ENCODE results near the gene OR52N2. TPM values are rescaled to one million over a fixed set of nuclear protein-coding genes. Genes with fewer than 3 reads are reported as not detected.

Gene OR52N2
- total RNA-seq (2014; rRNA removed; shearing (Covaris generic)): not detected in 2 replicates

DNA sequence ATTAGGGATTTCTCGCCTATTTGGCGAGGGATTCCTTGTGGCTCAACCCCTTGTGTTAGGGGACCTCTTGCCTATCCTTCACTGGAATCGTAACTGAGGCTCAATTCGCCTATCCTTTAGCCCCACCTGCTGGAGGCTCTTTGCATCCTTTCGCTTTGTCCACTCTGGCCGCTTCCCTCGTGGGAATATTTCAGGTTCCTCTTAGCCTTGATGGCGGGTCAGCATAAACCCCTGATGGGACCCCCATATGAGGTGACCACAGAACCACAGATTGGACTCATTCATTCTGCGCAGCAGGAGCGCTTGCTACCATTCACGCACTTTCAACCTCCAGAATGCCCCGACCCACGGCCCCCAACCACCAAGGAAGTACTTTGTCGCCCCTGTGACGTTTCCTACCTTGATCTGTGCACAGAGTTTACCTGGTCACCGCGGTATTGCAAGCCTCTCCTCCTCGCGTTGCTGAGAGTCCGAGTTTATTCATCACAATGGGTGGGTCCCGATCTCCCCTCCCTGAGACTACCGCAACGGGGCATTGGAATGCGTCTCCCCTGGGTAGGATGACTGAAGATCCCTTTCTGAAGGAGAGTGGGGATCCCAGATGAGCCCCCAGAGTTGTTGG is at the start of gene OR52N2:
TSS of gene OR52N2 (plus strand) at position 425 of the 622 bp plus-strand sequence. CDS start 11,412 bp downstream, outside the sequence.
- peak; percentile 73 for DNase-seq (ENCODE audit: low spot score)

DNA sequence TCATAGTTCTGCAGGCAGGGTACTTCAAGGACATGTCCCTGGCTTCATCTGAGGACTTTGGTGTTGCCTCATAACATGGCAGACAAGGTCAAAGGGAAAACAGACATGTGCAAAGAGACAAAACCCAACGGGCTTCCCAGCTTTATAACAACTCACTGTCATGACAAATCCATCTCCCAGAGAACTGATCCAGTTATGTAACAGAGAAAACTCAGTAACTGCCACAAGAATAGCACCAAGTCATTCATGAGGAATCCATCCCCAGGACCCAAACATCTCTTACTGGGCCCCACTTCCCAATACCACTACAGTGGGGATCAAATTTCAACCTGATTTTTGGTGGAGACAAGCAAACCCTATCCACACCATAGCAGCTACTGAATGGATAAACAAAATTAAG is 41.7 kb upstream of the OR52N2 start:
- no peak for DNase-seq (ENCODE audit: low spot score)

DNA sequence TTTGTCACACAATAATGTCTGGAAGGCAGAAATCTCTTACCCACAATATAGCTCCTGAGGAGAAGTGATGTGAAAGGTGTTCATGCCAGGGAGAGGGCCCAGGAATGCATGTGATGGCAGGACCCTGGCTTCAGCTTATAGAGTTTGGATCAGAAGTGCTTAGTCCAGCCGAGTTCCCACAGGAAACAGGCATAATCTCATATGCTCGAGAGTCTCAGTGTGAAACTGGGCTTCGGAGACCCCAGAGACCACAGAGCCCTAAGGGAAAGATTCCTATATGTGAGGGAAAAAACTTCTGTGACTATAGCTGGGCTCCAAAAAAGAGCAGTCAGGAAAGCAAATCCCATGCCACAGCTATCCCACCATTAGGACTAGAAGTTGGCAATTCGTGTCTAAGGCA is 25.5 kb upstream of the OR52N2 start, which contains the start of gene OR52N5:
TSS of gene OR52N5 (minus strand) at position 101 of the 400 bp plus-strand sequence. CDS start 4,721 bp downstream, outside the sequence.
- no peak for DNase-seq (ENCODE audit: low spot score)

DNA sequence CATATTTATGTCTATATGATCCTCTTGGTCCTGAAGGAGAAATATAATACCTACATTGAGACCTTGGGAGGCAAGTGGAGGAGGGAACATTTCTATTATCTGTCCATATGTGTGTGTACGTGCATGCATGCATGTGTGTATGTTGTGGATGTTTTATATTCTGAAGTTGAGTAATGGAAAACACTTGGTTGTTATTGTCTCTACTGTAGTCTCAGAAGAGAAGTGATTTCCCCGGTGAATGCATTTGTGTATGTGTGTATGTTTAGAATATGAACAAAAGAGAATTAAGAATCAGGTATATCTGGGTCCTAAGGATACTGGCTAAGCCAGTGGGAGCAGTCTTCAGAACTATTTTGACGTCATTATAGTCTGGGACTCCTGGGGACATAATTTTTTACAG is 17.6 kb upstream of the OR52N2 start, which contains the start of gene OR52N1:
TSS of gene OR52N1 (minus strand) at position 101 of the 400 bp plus-strand sequence. CDS start 2,449 bp downstream, outside the sequence.
- DNase-seq (ENCODE audit: low spot score): no peak

- no peak for DNase-seq (ENCODE audit: low spot score)
Measured at GRCh38 chr11:5796541-5796940, 12.2 kb upstream of the OR52N2 start.

DNA sequence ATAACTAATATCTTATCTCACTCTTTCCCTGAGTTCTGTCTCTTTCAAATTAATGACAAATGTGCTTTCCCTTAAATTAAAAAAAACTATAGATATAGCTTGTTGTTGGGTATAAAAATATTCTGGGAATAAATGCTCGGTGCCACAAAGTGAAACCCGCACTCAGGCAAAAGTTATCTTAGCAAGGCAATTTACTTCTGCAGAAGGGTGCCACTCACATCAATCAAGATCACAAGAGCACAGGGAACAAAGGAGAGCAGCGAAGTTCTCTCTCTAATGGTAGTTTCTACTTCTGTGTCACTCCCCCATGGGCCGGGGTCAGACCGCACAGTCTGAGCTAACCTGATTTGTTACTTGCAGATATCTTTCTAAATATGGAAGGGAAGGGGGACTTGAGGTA is 4.7 kb upstream of the OR52N2 start:
- no peak for DNase-seq (ENCODE audit: low spot score)

DNA sequence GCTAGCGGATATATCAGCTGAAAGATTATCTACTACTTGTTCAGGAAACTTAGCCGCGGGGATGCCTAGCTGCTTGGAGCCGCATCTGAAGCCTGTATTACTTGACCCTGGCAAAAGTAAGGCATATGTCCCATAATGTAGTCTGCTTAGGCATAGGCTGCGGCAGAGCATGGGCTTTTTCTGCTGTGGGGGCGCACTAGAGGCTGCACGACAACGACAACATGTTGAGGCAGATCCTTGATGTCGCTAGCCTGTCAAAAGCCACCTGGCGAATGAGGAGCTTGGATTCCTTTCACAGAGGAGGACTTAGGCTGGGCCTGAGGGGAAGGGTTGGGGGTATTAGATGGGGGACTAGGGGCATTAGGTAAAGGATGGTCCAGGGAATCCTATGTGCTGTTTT is 1.1 kb upstream of the OR52N2 start:
- DNase-seq (ENCODE audit: low spot score): no peak

DNA sequence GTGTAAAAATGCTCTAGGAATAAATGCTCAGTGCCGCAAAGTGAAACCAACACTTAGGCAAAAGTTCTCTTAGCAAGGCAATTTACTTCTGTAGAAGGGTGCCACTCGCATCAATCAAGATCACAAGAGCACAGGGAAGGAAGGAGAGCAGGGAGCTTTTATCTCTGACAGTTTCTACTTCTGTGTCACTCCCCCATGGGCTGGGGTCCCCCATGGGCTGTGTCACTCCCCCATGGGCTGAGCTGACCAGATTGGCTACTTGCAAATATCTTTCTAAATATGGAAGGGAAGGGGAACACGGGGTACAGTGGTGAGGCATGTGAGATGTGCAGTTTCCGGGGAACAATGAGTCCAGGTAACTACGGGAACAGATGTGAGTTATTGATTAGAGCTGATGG is 397 bp downstream of the OR52N2 start:
- no peak for DNase-seq (ENCODE audit: low spot score)

- DNase-seq (ENCODE audit: low spot score): no peak
Measured at GRCh38 chr11:5809905-5810795, 1.4 kb downstream of the OR52N2 start.

DNA sequence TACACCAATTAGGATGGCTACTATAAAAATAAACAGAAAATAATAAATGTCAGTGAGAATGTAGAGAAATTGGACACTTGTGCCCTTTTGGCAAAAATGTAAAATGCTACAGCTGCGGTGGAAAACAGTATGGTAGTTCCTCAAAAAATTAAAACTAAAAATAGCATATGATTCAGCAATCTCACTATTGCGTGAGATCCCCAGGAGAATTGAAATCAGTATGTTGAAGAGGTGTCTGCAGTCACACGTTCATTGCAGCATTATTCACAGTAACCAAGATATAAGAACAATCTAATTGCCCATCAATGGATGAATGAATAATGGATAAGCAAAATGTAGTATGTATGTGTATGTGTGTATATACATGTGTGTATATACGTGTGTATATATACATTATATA is 6.8 kb downstream of the OR52N2 start:
- DNase-seq (ENCODE audit: low spot score): no peak

DNA sequence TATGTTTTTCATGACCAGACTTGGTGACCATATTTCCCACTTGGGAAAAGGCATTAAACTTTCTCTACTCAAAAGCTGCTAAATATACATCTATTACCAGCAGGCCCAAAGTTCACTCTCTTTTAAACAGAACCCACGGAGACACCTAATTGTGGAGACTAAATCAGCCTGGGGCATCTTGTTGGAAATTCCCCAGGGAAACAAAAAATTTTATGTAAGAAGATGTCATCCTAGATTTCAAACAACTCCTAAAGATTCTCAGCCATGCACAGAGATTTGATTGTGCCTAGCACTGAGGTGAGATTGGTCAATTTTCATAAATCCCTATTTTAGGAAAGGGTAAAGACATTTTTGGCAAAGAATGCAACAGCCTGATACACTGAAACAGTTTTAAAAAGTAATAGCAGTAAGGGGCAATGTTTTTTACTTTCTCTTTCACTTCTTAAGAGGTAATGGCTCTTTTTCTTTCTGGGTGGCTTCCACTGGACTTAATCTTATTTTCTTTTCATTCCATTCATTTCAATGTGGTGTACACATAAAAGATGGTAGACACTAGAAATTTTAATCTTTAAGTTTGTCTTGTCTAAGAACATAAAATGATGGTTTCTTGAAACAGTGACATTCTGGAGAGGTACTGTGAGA is 9.6 kb downstream of the OR52N2 start:
- no peak for DNase-seq (ENCODE audit: low spot score)

GRCh38 chr11:5831196-5831829 is 22.6 kb downstream of the OR52N2 start:
- DNase-seq (ENCODE audit: low spot score): no peak

GRCh38 chr11:5833446-5833845 is 24.7 kb downstream of the OR52N2 start:
- DNase-seq (ENCODE audit: low spot score): no peak

DNA sequence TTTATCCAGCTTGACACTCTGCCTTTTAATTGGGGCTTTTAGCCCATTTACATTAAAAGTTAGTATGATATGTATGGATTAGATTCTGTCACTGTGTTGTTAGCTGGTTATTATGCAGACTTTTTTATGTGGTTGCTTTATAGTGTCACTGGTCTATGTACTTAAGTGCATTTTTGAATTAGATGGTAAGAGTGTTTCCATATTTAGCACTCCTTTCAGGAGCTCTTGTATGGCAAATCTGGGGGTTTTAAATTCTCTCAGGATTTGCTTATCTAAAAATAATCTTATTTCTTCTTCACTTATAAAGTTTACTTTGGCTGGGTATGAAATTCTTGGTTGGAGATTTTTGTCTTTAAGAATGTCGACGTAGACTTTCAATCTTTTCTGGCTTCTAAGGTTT is 29.0 kb downstream of the OR52N2 start:
- DNase-seq (ENCODE audit: low spot score): no peak

GRCh38 chr11:5841797-5842196 is 33.1 kb downstream of the OR52N2 start, which contains the start of gene OR52E6:
OR52E6 (minus strand) TSS chr11:5841897; CDS start chr11:5841897, 0 bp downstream.
- DNase-seq (ENCODE audit: low spot score): no peak

DNA sequence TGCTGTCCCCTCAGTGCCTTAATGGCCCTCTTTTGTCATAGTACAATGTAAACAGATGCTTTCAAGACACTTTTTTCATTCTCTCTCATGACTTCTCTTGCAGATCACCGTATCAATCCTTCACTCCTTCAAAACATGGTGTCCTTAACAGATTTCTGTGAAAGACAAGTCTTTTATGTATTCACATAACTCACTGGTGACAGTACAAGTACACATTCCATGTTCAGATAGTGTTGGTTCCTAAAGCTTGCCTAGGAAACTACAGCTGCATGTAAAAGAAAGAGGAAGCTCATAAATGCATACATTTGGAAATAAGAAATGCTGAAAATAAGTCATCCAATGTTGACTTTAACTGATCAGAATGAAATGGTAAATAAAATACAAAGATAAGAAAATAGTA is 38.0 kb downstream of the OR52N2 start:
- DNase-seq (ENCODE audit: low spot score): no peak

- DNase-seq (ENCODE audit: low spot score): no peak
Measured at GRCh38 chr11:5847711-5848110, 39.0 kb downstream of the OR52N2 start.

DNA sequence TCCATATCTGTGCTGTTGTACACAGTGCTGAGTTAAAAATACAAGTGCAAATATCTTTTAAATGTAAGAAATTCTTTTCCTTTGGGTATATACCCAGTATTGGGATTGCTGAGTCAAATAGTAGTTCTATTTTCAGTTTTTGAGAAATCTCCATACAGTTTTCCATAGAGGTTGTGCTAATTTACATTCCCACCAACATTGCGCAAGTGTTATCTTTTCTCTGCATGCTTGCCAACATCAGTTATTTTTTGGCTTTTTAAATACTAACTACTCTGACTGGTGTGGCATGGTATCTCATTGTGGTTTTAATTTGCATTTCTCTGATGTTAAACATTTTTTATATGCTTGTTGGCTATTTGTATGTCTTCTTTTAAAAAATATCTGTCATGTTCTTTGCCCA is 42.3 kb downstream of the OR52N2 start:
- no peak for DNase-seq (ENCODE audit: low spot score)

DNA sequence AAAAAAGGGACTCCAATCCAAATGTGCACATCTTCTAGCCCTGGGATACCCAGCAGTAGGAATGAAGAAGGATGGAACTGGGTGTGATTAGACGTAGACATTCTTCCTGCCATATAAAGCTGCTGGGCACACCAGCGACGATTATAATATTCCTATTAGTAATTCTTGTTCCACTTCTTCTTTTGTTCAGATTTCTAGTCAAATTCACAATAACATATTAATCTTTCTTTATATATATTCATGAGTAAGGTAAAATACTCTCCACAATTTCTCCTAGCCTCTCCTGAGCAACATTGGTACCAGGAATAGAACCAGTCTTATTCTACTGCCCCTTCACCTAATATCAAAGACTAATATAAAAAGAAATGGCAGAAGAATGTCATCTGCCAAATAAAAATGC is 48.9 kb downstream of the OR52N2 start, which contains the start of gene OR52E8:
TSS of gene OR52E8 (minus strand) at position 101 of the 400 bp plus-strand sequence. CDS start at position 101, 0 bp downstream.
- no peak for DNase-seq (ENCODE audit: low spot score)

DNA sequence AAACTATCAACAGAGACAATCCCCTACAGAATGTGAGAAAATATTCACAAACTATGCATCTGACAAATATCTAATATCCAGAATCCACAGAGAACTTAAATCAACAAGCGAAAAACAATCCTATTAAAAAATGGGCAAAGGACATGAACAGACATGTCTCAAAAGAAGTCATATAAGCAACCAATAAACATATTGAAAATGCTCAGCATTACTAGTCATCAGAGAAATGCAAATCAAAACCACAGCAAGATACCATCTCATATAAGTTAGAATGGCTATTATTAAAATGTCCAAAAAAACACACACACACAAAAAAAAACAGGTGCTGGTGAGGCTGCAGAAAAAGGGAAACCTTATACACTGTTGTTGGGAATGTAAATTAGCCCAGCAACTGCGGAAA is 57.1 kb downstream of the OR52N2 start:
- DNase-seq (ENCODE audit: low spot score): no peak

Measured in A172 (cell line).